ES-I3 (cell line): Measurements from ENCODE around the gene DIDO1.

ENCODE experiments used
- H3K36me3 ChIP-seq: 2 replicates; pipeline ENCODE4 v1.6.1; 2013; ENCODE audit warnings: mild to moderate bottlenecking, low read length, control low read depth, moderate library complexity; ENCODE audit not compliant: insufficient read depth
- H3K4me1 ChIP-seq: 2 replicates; pipeline ENCODE4 v1.6.1; 2013; ENCODE audit warnings: mild to moderate bottlenecking, control low read depth, low read length; ENCODE audit not compliant: insufficient read depth
- H3K9ac ChIP-seq: 2 replicates; pipeline ENCODE4 v1.6.1; 2013; ENCODE audit warnings: low read depth, mild to moderate bottlenecking, low read length, moderate library complexity
- H3K9me3 ChIP-seq: 2 replicates; pipeline ENCODE4 v1.6.1; 2013; ENCODE audit warnings: mild to moderate bottlenecking, low read length, moderate library complexity; ENCODE audit not compliant: control insufficient read depth, insufficient read depth

The DIDO1 gene

GRCh38 chr20:62926229-62927127, at the start of gene DIDO1:
DIDO1 (minus strand) TSS chr20:62926505.
- peak within 1 kb of the TSS; percentile 92 for H3K9ac ChIP-seq
- peaks cover 43% of the 10 kb centered on the region for H3K4me1 ChIP-seq
- H3K9me3 ChIP-seq: no peaks in the 10 kb centered on the region
- no peaks in the 10 kb centered on the region for H3K36me3 ChIP-seq

GRCh38 chr20:62975251-62975760, 49.0 kb upstream of the DIDO1 start:
- Histone ChIP-seq H3K9me3 (no peaks in the 10 kb centered on the region), H3K4me1 (peaks cover 23% of the 10 kb centered on the region), H3K9ac (no peak overlapping the region), H3K36me3 (no peaks in the 10 kb centered on the region)

- Histone ChIP-seq H3K9ac (peak overlapping the region; percentile 43), H3K4me1 (peaks cover 15% of the 10 kb centered on the region), H3K9me3 (no peaks in the 10 kb centered on the region), H3K36me3 (no peaks in the 10 kb centered on the region)
These were observed 46.8 kb upstream of the DIDO1 start for GRCh38 chr20:62972845-62973745.

- Histone ChIP-seq H3K4me1 (peaks cover 15% of the 10 kb centered on the region), H3K9me3 (no peaks in the 10 kb centered on the region), H3K9ac (peak overlapping the region; percentile 43; the same call in 1 of the 2 replicates), H3K36me3 (no peaks in the 10 kb centered on the region)
These were observed 45.9 kb upstream of the DIDO1 start for GRCh38 chr20:62971950-62972844.

GRCh38 chr20:62971211-62971949, 45.1 kb upstream of the DIDO1 start:
- Histone ChIP-seq H3K4me1 (peaks cover 15% of the 10 kb centered on the region), H3K9me3 (no peaks in the 10 kb centered on the region), H3K9ac (no peak overlapping the region), H3K36me3 (no peaks in the 10 kb centered on the region)

- H3K9me3 ChIP-seq: no peaks in the 10 kb centered on the region
- peaks cover 12% of the 10 kb centered on the region for H3K4me1 ChIP-seq
- no peaks in the 10 kb centered on the region for H3K36me3 ChIP-seq
- no peak overlapping the region for H3K9ac ChIP-seq
These were observed 44.3 kb upstream of the DIDO1 start for GRCh38 chr20:62970307-62971210.

GRCh38 chr20:62969939-62970306, 43.6 kb upstream of the DIDO1 start:
- Histone ChIP-seq H3K36me3 (no peaks in the 10 kb centered on the region), H3K9me3 (no peaks in the 10 kb centered on the region), H3K9ac (no peak overlapping the region), H3K4me1 (peaks cover 5% of the 10 kb centered on the region)

GRCh38 chr20:62969179-62969760, 43.0 kb upstream of the DIDO1 start:
- H3K36me3 ChIP-seq: no peaks in the 10 kb centered on the region
- H3K9me3 ChIP-seq: no peaks in the 10 kb centered on the region
- H3K4me1 ChIP-seq: no peaks in the 10 kb centered on the region; the same call in 1 of the 2 replicates
- no peak overlapping the region for H3K9ac ChIP-seq

GRCh38 chr20:62968378-62969178, 42.3 kb upstream of the DIDO1 start:
- no peaks in the 10 kb centered on the region for H3K36me3 ChIP-seq
- H3K9ac ChIP-seq: no peak overlapping the region
- H3K4me1 ChIP-seq: no peaks in the 10 kb centered on the region; the same call in 1 of the 2 replicates

GRCh38 chr20:62967628-62968351, 41.5 kb upstream of the DIDO1 start:
- Histone ChIP-seq H3K9ac (no peak overlapping the region), H3K4me1 (no peaks in the 10 kb centered on the region; the same call in 1 of the 2 replicates), H3K9me3 (no peaks in the 10 kb centered on the region), H3K36me3 (no peaks in the 10 kb centered on the region)

More at GRCh38 chr20:62968378-62969178, 42.3 kb upstream of the DIDO1 start:
- H3K9me3 ChIP-seq: no peaks in the 10 kb centered on the region

- Histone ChIP-seq H3K36me3 (no peaks in the 10 kb centered on the region), H3K9me3 (no peaks in the 10 kb centered on the region), H3K9ac (no peak overlapping the region), H3K4me1 (no peaks in the 10 kb centered on the region)
These were observed 40.8 kb upstream of the DIDO1 start for GRCh38 chr20:62967149-62967501.
